ENCODE data around the gene LAPTM5. TPM values are rescaled to one million over a fixed set of nuclear protein-coding genes. Genes with fewer than 3 reads are reported as not detected.

The LAPTM5 gene
- total RNA-seq, 1 experiment from 2014 or later, result not detected

DNA sequence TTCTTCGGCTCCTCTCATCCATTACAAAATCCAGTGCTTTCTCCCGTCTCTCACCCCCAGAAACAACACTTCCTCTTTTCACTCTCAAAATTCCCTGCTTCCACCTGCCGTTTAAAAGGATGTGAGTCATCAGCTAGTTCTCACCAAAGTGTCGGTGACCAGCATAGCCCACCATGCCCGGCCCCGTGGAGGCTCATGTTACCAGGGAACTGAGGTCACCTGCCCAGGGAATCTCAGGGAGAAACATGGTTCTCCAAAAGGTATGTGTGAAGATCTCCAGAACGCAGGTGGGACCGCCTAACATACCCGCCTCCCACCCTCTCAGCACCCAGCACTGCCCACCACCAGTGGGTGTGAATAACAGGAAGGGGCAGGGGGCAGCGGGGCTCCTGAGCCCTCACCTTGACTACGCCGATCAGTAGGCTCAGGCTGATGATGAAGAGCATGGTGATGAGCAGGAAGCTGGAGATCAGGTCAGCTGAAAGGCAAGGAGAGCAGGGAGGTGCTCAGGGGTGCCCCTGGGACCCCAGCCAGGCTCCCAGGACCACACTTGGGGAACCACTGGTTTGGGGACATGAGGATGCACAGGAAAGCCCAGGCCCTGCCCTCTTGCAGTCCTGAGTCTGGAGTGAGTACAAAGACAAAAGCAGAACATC is 16.2 kb downstream of the LAPTM5 start:
- Histone ChIP-seq H3K27me3 (replicated peaks) (no peaks in the 10 kb centered on the region), H3K36me3 (no peaks in the 10 kb centered on the region), H3K4me3 (no peak overlapping the region), H3K27ac (no peak overlapping the region), H3K4me1 (replicated peaks) (no peaks in the 10 kb centered on the region), H3K9me3 (replicated peaks) (no peaks in the 10 kb centered on the region)
- DNase-seq (ENCODE audit: low read depth in 1 of 2, low spot score in 2 of 2), result no peak

DNA sequence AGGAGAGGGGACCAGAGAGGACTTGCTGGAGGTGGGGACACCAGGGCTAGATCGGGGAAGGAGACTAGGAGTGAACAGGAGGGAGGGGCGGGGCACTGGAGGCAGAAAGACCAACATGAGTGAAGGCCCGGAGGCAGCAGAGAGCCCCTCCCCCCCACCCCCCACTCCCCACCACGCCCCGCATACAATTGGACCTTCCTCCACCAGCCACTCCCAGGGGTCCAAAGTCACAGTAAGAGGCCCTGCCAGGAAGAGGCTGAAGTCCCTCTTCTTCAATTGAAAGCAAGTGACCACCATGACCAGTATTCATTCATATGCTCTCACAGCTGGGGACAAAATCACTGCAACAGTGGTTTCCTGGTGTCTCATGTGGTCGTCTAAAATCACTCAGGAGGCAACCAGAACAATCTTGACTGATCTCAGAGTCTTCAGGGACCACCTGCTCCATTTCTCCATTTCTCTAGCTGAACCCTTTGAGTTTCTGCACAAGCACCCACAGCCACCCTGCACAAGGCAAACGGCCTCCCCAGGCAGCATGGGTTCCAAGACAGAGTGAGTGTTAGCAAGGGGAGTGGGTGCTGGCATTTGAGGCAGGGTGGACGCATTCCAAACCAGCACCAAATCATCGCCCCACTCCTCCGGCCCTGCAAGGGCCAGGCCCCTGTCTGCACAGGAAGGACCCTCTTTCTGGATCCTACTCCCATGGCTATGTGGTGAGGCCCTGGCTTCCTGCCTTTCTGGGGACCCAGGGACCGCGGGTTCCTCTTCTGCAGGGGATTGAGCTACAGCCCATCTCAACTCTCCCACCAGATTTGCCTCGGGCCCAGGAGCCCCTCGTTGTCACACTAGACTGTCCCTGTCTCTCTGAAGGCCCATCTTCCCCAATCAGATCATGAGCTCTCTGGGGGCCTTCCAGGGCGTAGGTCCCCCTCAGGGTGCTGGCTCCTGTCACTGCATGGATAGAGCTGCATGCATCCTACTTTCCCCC is 17.0 kb downstream of the LAPTM5 start:
- H3K36me3 ChIP-seq, result no peaks in the 10 kb centered on the region
- no peaks in the 10 kb centered on the region for H3K27me3 ChIP-seq (replicated peaks)
- no peaks in the 10 kb centered on the region for H3K9me3 ChIP-seq (replicated peaks)
- no peak overlapping the region for H3K27ac ChIP-seq
- H3K4me3 ChIP-seq, result no peak overlapping the region
- no peaks in the 10 kb centered on the region for H3K4me1 ChIP-seq (replicated peaks)
- no peak for DNase-seq (ENCODE audit: low read depth in 1 of 2, low spot score in 2 of 2)

- Histone ChIP-seq H3K27me3 (replicated peaks) (no peaks in the 10 kb centered on the region), H3K9me3 (replicated peaks) (no peaks in the 10 kb centered on the region), H3K27ac (no peak overlapping the region), H3K4me1 (replicated peaks) (no peaks in the 10 kb centered on the region), H3K4me3 (no peak overlapping the region), H3K36me3 (no peaks in the 10 kb centered on the region)
- no peak for DNase-seq (ENCODE audit: low read depth in 1 of 2, low spot score in 2 of 2)
These were observed 18.0 kb downstream of the LAPTM5 start for GRCh38 chr1:30739601-30740000.

DNA sequence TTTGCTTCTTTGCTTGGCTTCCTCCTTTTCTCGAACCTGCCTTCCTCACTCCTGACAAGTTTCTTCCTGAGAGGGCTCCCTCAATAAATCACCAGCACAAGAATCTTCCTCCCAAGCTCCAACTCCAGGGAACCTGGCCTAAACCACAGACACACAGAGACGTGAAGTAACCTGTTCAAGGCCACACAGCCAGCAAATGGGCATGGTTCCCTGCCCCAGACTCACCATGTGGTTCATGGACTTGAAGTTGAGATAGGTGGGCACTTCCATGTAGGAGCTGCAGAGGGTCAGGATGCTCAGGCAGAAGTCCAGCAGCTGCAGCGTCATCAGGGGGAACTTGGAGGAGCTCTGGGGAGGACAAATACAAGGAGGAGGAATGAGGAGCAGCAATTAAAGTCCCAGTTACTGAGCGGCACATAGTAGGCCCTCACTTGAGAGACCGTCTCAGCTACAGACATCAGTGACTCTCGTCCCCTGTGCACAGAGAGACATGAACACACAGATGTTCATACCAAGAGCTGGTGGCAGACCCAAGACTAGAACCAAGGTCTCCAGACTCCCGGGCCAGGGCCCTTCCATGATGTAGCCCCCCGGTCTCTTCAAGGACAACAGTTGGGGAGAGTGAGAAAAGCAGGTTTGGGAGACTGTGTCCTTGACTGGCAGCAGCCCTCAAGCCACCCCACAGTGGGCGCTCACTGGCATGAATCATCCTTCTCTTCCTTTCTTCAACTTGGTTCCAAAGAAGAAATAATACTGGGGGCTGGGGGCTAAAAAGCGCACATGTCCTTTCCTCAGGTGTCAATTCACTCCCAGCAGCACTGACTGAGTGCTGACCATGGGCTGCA is 18.6 kb downstream of the LAPTM5 start:
- Histone ChIP-seq H3K27ac (no peak overlapping the region), H3K4me3 (no peak overlapping the region), H3K36me3 (no peaks in the 10 kb centered on the region), H3K4me1 (replicated peaks) (no peaks in the 10 kb centered on the region), H3K27me3 (replicated peaks) (no peaks in the 10 kb centered on the region), H3K9me3 (replicated peaks) (no peaks in the 10 kb centered on the region)
- no peak for DNase-seq (ENCODE audit: low read depth in 1 of 2, low spot score in 2 of 2)

- DNase-seq (ENCODE audit: low read depth in 1 of 2, low spot score in 2 of 2), result no peak
- no peak overlapping the region for H3K27ac ChIP-seq
- H3K4me3 ChIP-seq, result no peak overlapping the region
- no peaks in the 10 kb centered on the region for H3K36me3 ChIP-seq
- no peaks in the 10 kb centered on the region for H3K9me3 ChIP-seq (replicated peaks)
- no peaks in the 10 kb centered on the region for H3K4me1 ChIP-seq (replicated peaks)
- H3K27me3 ChIP-seq (replicated peaks), result no peaks in the 10 kb centered on the region
These were observed 19.4 kb downstream of the LAPTM5 start for GRCh38 chr1:30738040-30738714.

GRCh38 chr1:30737357-30738039 is 20.1 kb downstream of the LAPTM5 start:
- no peak overlapping the region for H3K4me3 ChIP-seq
- no peaks in the 10 kb centered on the region for H3K9me3 ChIP-seq (replicated peaks)
- no peak overlapping the region for H3K27ac ChIP-seq
- peaks cover 5% of the 10 kb centered on the region for H3K4me1 ChIP-seq (replicated peaks)
- H3K27me3 ChIP-seq (replicated peaks), result no peaks in the 10 kb centered on the region
- DNase-seq (ENCODE audit: low read depth in 1 of 2, low spot score in 2 of 2), result no peak
- H3K36me3 ChIP-seq, result no peaks in the 10 kb centered on the region

DNA sequence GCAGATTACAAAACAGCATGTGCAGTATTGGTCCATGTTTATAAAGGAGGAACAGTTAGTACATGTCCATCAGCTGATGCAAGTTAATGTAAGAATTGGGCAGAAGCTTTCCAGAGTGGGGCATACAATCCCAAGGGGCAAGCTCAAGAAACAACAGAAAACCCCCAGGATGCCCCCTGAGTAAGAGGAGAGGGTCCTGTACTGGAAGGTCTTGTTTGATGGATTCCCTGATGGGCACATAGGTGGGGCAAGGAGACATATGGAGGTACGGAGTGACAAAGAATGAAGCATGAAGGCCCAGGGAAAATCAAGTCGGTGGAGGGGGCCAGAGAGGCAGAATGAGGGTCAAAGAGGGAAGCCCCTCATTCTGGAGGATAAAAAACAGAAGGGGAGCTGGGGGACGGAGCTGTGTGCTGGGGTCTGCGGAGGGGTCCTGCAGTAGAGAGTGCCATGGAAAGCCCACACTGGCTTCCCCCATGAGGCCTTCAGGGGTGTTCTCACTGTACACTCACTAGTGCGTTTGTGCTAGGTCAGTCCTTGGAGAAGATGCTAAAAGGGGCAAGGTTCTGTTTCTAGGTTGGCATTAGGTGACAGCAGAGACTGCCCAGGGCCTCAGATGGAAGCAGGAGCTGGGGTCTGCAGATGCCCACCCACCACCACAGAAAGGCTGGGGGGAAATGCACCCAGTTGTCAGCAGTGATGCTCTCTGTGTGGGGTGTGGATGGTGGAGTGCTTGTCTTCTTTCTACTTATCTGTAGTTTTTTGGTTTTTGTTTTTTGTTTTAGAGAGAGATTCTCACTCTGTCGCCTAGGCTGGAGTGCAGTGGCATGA is 21.7 kb downstream of the LAPTM5 start:
- Histone ChIP-seq H3K9me3 (replicated peaks) (no peaks in the 10 kb centered on the region), H3K27ac (no peak overlapping the region), H3K36me3 (no peaks in the 10 kb centered on the region), H3K4me1 (replicated peaks) (peaks cover 7% of the 10 kb centered on the region), H3K4me3 (no peak overlapping the region), H3K27me3 (replicated peaks) (no peaks in the 10 kb centered on the region)
- no peak for DNase-seq (ENCODE audit: low read depth in 1 of 2, low spot score in 2 of 2)

- Histone ChIP-seq H3K27ac (no peak overlapping the region), H3K9me3 (replicated peaks) (no peaks in the 10 kb centered on the region), H3K27me3 (replicated peaks) (no peaks in the 10 kb centered on the region), H3K4me3 (no peak overlapping the region), H3K4me1 (replicated peaks) (peaks cover 7% of the 10 kb centered on the region), H3K36me3 (no peaks in the 10 kb centered on the region)
- no peak for DNase-seq (ENCODE audit: low read depth in 1 of 2, low spot score in 2 of 2)
These were observed 22.4 kb downstream of the LAPTM5 start for GRCh38 chr1:30735124-30735523.

DNA sequence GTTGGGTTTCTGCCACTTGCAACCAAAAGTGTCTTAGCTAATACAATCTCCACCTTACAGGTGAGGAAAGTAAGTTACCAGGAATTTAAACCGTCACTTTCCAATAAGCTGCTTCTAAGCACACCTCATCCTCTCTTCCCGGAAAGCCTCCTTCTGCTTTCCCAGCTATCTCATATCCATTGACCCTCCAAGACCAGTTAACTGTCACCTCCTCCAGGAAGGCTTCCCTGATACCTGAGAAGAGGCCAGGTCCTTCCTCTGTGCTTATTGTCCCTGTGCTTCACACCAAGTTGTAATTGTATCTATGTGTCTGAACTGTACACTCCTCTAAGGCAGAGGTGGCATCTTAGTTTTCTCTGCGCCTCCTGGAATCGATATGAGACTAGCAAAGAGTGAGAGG is 23.0 kb downstream of the LAPTM5 start:
- peaks cover 7% of the 10 kb centered on the region for H3K4me1 ChIP-seq (replicated peaks)
- DNase-seq (ENCODE audit: low read depth in 1 of 2, low spot score in 2 of 2), result no peak
- H3K36me3 ChIP-seq, result no peaks in the 10 kb centered on the region
- H3K4me3 ChIP-seq, result no peak overlapping the region
- no peak overlapping the region for H3K27ac ChIP-seq
- no peaks in the 10 kb centered on the region for H3K9me3 ChIP-seq (replicated peaks)
- H3K27me3 ChIP-seq (replicated peaks), result no peaks in the 10 kb centered on the region

GRCh38 chr1:30734106-30734505 is 23.5 kb downstream of the LAPTM5 start:
- H3K27me3 ChIP-seq (replicated peaks), result no peaks in the 10 kb centered on the region
- H3K4me1 ChIP-seq (replicated peaks), result peaks cover 7% of the 10 kb centered on the region
- no peak for DNase-seq (ENCODE audit: low read depth in 1 of 2, low spot score in 2 of 2)
- H3K4me3 ChIP-seq, result no peak overlapping the region
- H3K36me3 ChIP-seq, result no peaks in the 10 kb centered on the region
- no peak overlapping the region for H3K27ac ChIP-seq
- H3K9me3 ChIP-seq (replicated peaks), result no peaks in the 10 kb centered on the region

GRCh38 chr1:30733493-30733892 is 24.1 kb downstream of the LAPTM5 start:
- Histone ChIP-seq H3K36me3 (no peaks in the 10 kb centered on the region), H3K27me3 (replicated peaks) (no peaks in the 10 kb centered on the region), H3K9me3 (replicated peaks) (no peaks in the 10 kb centered on the region), H3K4me3 (no peak overlapping the region), H3K27ac (no peak overlapping the region), H3K4me1 (replicated peaks) (peaks cover 7% of the 10 kb centered on the region)
- DNase-seq (ENCODE audit: low read depth in 1 of 2, low spot score in 2 of 2), result no peak

DNA sequence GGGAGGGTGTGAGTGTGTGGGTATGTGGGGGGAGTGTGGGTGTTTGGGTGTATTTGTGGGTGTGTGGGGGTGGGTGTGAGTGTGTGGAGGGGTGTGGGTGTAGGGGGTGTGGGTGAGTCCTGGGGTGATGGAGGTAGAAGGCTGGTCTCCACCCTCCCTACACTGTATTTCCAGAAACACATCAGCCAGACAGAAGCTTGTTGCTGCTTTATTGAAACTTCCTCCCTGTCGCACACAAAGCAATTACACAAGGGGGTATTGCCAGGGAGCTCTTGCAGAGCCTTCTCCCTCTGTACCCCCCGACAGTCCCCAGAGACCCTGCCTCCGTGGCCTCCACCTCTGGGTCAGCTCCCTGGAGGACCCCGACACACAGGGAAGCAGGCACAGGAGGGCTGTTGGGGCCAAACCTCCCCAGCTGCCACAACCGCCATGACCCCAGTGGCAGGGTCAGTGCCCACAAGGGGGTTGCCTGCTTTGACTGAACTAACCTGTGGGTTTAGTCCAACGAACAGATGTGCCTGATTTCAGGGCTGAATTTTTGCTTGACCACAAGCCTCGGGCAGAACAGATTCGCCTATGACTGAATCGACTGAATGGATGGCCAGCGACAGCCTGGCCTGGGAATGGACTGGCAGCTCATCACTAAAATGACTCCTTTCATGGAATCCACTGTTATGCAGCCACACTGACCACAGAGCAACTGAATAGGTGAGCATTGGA is 25.1 kb downstream of the LAPTM5 start:
- H3K27me3 ChIP-seq (replicated peaks), result no peaks in the 10 kb centered on the region
- peaks cover 16% of the 10 kb centered on the region for H3K4me1 ChIP-seq (replicated peaks)
- H3K27ac ChIP-seq, result no peak overlapping the region
- no peaks in the 10 kb centered on the region for H3K9me3 ChIP-seq (replicated peaks)
- H3K36me3 ChIP-seq, result no peaks in the 10 kb centered on the region
- peak in 1 of 2 experiments; percentile 20 for DNase-seq (ENCODE audit: low read depth in 1 of 2, low spot score in 2 of 2)
- H3K4me3 ChIP-seq, result no peak overlapping the region

Data from SJSA1 (cell line).